ENCODE results near the gene IGFBP2.

Gene IGFBP2

GRCh38 chr2:216658757-216659156, 25.5 kb downstream of the IGFBP2 start:
- no peak overlapping the region for H3K4me3 Mint-ChIP-seq
- no peaks in the 10 kb centered on the region for H3K27me3 Mint-ChIP-seq (ENCODE audit: low read depth)
- H3K4me1 Mint-ChIP-seq: peaks cover 24% of the 10 kb centered on the region
- H3K36me3 Mint-ChIP-seq (ENCODE audit: low read depth): peaks cover 48% of the 10 kb centered on the region
- no peak for TF ChIP-seq CTCF (IDR thresholded peaks at IDR 0.05; ENCODE audit: unreplicated experiment in 3 of 3)
- H3K9me3 Mint-ChIP-seq: no peaks in the 10 kb centered on the region
- peak overlapping the region; percentile 73 to 80 (median 78) for H3K27ac Mint-ChIP-seq

GRCh38 chr2:216659276-216659675, 26.1 kb downstream of the IGFBP2 start:
- Mint-ChIP-seq H3K4me1 (peaks cover 19% of the 10 kb centered on the region), H3K27ac (peak overlapping the region; percentile 73 to 80 (median 78)), H3K9me3 (no peaks in the 10 kb centered on the region), H3K4me3 (no peak overlapping the region), H3K27me3 (ENCODE audit: low read depth) (no peaks in the 10 kb centered on the region), H3K36me3 (ENCODE audit: low read depth) (peaks cover 47% of the 10 kb centered on the region)
- no peak for TF ChIP-seq CTCF (IDR thresholded peaks at IDR 0.05; ENCODE audit: unreplicated experiment in 3 of 3)

GRCh38 chr2:216660496-216660895, 27.3 kb downstream of the IGFBP2 start:
- H3K4me3 Mint-ChIP-seq: no peak overlapping the region
- H3K9me3 Mint-ChIP-seq: no peaks in the 10 kb centered on the region
- H3K36me3 Mint-ChIP-seq (ENCODE audit: low read depth): peaks cover 43% of the 10 kb centered on the region
- peak overlapping the region in 1 of 3 experiments; percentile 78 for H3K27ac Mint-ChIP-seq
- no peak for TF ChIP-seq CTCF (IDR thresholded peaks at IDR 0.05; ENCODE audit: unreplicated experiment in 3 of 3)
- peaks cover 21% of the 10 kb centered on the region for H3K4me1 Mint-ChIP-seq
- H3K27me3 Mint-ChIP-seq (ENCODE audit: low read depth): no peaks in the 10 kb centered on the region

GRCh38 chr2:216661051-216661450, 27.8 kb downstream of the IGFBP2 start:
- TF ChIP-seq CTCF (IDR thresholded peaks at IDR 0.05; ENCODE audit: unreplicated experiment in 3 of 3): no peak
- H3K27ac Mint-ChIP-seq: no peak overlapping the region
- H3K4me3 Mint-ChIP-seq: no peak overlapping the region

GRCh38 chr2:216661639-216662375, 28.6 kb downstream of the IGFBP2 start:
- Mint-ChIP-seq H3K9me3 (no peaks in the 10 kb centered on the region), H3K36me3 (ENCODE audit: low read depth) (peaks cover 43% of the 10 kb centered on the region), H3K4me3 (no peak overlapping the region), H3K27me3 (ENCODE audit: low read depth) (no peaks in the 10 kb centered on the region), H3K27ac (no peak overlapping the region), H3K4me1 (peaks cover 27% of the 10 kb centered on the region)
- no peak for TF ChIP-seq CTCF (IDR thresholded peaks at IDR 0.05; ENCODE audit: unreplicated experiment in 3 of 3)

More at GRCh38 chr2:216661051-216661450, 27.8 kb downstream of the IGFBP2 start:
- Mint-ChIP-seq H3K27me3 (ENCODE audit: low read depth) (no peaks in the 10 kb centered on the region), H3K4me1 (peaks cover 21% of the 10 kb centered on the region), H3K36me3 (ENCODE audit: low read depth) (peaks cover 43% of the 10 kb centered on the region), H3K9me3 (no peaks in the 10 kb centered on the region)

GRCh38 chr2:216663106-216663505, 29.9 kb downstream of the IGFBP2 start:
- Mint-ChIP-seq H3K4me1 (peaks cover 23% of the 10 kb centered on the region), H3K9me3 (no peaks in the 10 kb centered on the region), H3K27me3 (ENCODE audit: low read depth) (no peaks in the 10 kb centered on the region), H3K27ac (no peak overlapping the region), H3K4me3 (no peak overlapping the region), H3K36me3 (ENCODE audit: low read depth) (peaks cover 36% of the 10 kb centered on the region)
- TF ChIP-seq CTCF (IDR thresholded peaks at IDR 0.05; ENCODE audit: unreplicated experiment in 3 of 3): no peak

Measured in nephron (organoid).